GM12864 (cell line): ENCODE measurements around the gene ALOX15.
"Not testable (repeated sequence)": the region's sequence is repeated elsewhere in the genome, so short reads cannot be mapped to it uniquely, and the experiment has no call there.

Experiments used
- DNase-seq: peaks from one replicate; pipeline ENCODE4 v3.0.0-alpha.2; 2011; ENCODE audit warnings: low read depth
- H3K4me3 ChIP-seq: 2 replicates; pipeline ENCODE4 v1.5.1; 2011; ENCODE audit warnings: mild to moderate bottlenecking, low read depth, low read length, control low read depth
- TF ChIP-seq, protein P1 (sequence below): IDR thresholded peaks from 2 replicates; pipeline ENCODE4 v1.5.1; 2011; ENCODE audit warnings: low read depth, mild to moderate bottlenecking, moderate library complexity, low read length, control low read depth, inconsistent platforms; ENCODE audit errors: missing control alignments

The ALOX15 gene

GRCh38 chr17:4599505-4600281 is 41.8 kb downstream of the ALOX15 start:
- TF ChIP-seq, protein P1, sequence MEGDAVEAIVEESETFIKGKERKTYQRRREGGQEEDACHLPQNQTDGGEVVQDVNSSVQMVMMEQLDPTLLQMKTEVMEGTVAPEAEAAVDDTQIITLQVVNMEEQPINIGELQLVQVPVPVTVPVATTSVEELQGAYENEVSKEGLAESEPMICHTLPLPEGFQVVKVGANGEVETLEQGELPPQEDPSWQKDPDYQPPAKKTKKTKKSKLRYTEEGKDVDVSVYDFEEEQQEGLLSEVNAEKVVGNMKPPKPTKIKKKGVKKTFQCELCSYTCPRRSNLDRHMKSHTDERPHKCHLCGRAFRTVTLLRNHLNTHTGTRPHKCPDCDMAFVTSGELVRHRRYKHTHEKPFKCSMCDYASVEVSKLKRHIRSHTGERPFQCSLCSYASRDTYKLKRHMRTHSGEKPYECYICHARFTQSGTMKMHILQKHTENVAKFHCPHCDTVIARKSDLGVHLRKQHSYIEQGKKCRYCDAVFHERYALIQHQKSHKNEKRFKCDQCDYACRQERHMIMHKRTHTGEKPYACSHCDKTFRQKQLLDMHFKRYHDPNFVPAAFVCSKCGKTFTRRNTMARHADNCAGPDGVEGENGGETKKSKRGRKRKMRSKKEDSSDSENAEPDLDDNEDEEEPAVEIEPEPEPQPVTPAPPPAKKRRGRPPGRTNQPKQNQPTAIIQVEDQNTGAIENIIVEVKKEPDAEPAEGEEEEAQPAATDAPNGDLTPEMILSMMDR: no peak
- no peak for DNase-seq
- no peak overlapping the region for H3K4me3 ChIP-seq

GRCh38 chr17:4598776-4599504 is 42.5 kb downstream of the ALOX15 start:
- DNase-seq: no peak
- TF ChIP-seq, protein P1: no peak
- H3K4me3 ChIP-seq: no peak overlapping the region

GRCh38 chr17:4597975-4598374 is 43.5 kb downstream of the ALOX15 start:
- no peak overlapping the region for H3K4me3 ChIP-seq
- no peak for DNase-seq
- TF ChIP-seq, protein P1: no peak

GRCh38 chr17:4596636-4597380 is 44.7 kb downstream of the ALOX15 start:
- no peak overlapping the region for H3K4me3 ChIP-seq
- no peak for DNase-seq
- TF ChIP-seq, protein P1: no peak

DNA sequence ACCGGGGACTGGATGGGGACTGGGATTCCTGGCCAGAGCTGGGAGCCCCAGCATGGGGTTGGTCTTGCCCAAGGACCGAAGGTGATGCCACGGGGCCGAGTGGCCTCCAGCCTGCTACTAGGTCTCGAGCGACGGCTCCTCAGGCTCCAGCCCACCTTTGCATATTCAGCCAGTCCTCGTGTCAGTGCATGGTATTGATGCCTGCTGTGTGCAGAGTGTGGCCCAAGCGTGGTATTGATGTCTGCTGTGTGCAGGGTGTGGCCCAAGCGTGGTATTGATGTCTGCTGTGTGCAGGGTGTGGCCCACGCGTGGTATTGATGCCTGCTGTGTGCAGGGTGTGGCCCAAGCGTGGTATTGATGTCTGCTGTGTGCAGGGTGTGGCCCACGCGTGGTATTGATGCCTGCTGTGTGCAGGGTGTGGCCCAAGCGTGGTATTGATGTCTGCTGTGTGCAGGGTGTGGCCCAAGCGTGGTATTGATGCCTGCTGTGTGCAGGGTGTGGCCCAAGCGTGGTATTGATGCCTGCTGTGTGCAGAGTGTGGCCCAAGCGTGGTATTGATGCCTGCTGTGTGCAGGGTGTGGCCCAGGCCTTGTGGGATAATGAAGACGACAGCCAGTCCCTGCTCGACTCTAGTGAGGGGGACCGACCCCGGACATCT is 45.7 kb downstream of the ALOX15 start:
- DNase-seq, H3K4me3 ChIP-seq: not testable (repeated sequence)

DNA sequence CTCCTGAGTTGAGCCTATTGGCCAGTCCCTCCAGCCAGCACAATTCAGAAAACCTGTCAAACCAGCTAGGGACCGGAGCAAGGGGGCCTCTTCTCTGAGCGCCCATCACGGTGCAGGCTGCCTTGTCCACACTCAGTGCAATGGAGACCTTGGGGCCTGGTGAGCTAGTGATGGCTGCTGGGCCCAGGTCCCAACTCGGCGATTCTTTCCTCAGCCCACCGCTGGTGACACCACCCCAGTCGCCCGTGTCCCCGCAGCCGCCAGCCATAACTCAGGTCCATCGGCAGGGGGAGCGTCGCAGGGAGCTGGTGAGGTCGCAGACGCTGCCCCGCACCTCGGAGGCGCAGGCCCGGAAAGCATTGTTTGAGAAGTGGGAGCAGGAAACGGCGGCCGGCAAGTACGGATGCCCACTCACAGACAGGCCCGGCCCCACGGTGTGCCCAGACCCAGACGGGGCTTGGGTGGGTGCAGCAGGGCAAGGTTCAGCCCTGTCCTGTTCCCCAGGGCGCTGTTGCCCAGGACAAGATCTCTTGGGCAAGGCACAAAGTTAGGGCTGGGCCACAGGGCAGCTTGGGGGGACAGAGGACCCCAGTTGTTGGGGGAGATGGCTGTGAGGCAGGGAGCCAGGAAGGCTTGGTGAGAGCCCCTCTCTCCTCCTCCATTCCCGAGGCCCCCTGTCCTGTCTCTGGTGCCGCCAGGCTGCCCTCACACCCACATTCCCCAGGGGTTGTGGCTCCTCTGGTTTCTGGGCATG is 46.4 kb downstream of the ALOX15 start:
- H3K4me3 ChIP-seq: no peak overlapping the region
- DNase-seq: no peak
- TF ChIP-seq, protein P1: peak; percentile 54
